Right cardiac atrium (tissue), 5 donors: ENCODE measurements around the gene MORN1. TPM values are rescaled to one million over a fixed set of nuclear protein-coding genes. Genes with fewer than 3 reads are reported as not detected.

ENCODE experiments used
- ATAC-seq, 2 donors: fragments of 200-7000 bp; cut with Tn5 transposase; one replicate each; pipeline versions ENCODE4 v1.8.0 to v1.9.1; 2020; ENCODE audit warnings: moderate library complexity in 2 of 2, mild to moderate bottlenecking in 1 of 2
- DNase-seq, 3 donors: peaks; one replicate each; pipeline ENCODE4 v3.0.0-alpha.2; 2020
- H3K27ac ChIP-seq: one replicate; pipeline ENCODE4 v1.5.1; 2013; ENCODE audit warnings: mild to moderate bottlenecking, low read length, control low read depth, moderate library complexity
- H3K27me3 ChIP-seq: one replicate; pipeline ENCODE4 v1.6.1; 2013; ENCODE audit not compliant: control insufficient read depth, insufficient read depth
- H3K4me1 ChIP-seq: one replicate; pipeline ENCODE4 v1.6.1; 2013; ENCODE audit warnings: low read length; ENCODE audit not compliant: control insufficient read depth, insufficient read depth
- H3K4me3 ChIP-seq: one replicate; pipeline ENCODE4 v1.5.1; 2013; ENCODE audit warnings: low read length, control low read depth
- H3K9me3 ChIP-seq: one replicate; pipeline ENCODE4 v1.6.1; 2013; ENCODE audit warnings: low read length; ENCODE audit not compliant: control insufficient read depth
- WGBS: extraction: QIAGEN DNeasy Blood & Tissue Kit; methylation state at CpG from one replicate; pipeline ENCODE4 v1.1.7; 2013; 5-methylcytosine and 5-hydroxymethylcytosine counted together
- intact Hi-C, 4 donors: fragments of 100-400 bp; cut with DNase I; formaldehyde crosslinking; loops; one replicate each; pipeline versions ENCODE4 v1.11.0 to v1.14.0; 2022 to 2023
- polyA plus RNA-seq: library from polyadenylated mRNA; stranded (reverse); fragments of 200-250 nt; gene quantifications from one replicate; pipeline ENCODE4 v1.2.3, GENCODE V29; 2013
- total RNA-seq, 4 donors: library from RNA; stranded (reverse); fragmentation: NEBNext Ultra II Directional; extraction: Animal tissue kit (Norgen Biotek cat#: 25700); gene quantifications; one replicate each; pipeline ENCODE4 v1.2.1, GENCODE V29; 2021
- donor health status: healthy with polysubstance abuse.
- donor health status: DM: no; HTN: yes; CAD: no.
- donor health status: DM: no; HTN: no; CAD: no.
- donor health status: DM: no; HTN: yes; CAD: no; lungs with severe emphysema.
- donor health status: DM: yes; HTN: yes; CAD: no.

Gene MORN1
- total and polyA plus RNA-seq, 5 donors = 3.2 to 5.1 (median 4.1) TPM

DNA sequence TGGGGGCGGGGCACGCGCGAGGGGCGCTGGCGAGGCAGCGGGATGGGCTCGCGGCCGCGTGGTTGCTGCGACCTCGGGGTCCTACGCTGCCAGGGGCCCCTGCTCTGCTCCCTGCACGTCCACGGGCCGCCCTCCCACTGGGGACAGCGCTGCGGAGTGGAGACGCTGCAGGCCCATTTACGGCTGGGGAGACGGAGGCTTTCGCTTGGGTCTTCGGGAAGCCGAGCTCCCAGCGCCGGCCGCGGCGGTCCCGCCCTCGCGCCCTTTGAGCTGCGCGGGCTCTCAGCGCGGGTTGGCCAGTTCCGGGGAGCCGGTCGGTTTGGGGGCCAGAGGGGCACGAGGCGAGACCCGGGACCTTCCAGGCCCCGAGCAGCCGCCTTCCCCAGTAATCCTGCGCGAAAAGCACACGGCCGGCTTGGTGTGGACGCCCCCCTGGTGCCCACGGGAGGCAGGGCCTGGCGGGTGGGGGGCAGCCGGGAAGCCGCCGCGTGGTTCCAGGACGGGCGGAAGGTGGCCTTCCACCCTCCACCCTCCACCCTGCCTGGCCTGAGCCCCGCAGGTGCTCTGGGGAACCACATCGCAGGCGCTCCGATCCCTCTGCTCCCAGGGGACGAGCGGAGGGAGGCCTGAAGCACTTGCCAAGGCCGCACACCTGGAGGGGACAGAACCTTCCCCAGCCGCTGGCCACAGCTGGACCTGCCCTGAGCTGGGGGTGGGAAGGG lies 21.6 kb upstream of the MORN1 start:
- Histone ChIP-seq H3K9me3 (no peaks in the 10 kb centered on the region), H3K4me1 (peaks cover 5% of the 10 kb centered on the region), H3K27ac (peak overlapping the region; percentile 49), H3K27me3 (no peaks in the 10 kb centered on the region), H3K4me3 (peak overlapping the region; percentile 75)
- ATAC-seq = peak; percentile 3 to 35
- peak in 1 of 3 donors; percentile 79 for DNase-seq
- WGBS = 2% methylated on average over 66 of the region's 66 CpGs
- intact Hi-C loops = loop anchor here in 1 of 4 donors (5.0 to 10.0 kb wide), 2 partner anchors 134 to 1012 kb away; no protein-coding TSS in a partner anchor

DNA sequence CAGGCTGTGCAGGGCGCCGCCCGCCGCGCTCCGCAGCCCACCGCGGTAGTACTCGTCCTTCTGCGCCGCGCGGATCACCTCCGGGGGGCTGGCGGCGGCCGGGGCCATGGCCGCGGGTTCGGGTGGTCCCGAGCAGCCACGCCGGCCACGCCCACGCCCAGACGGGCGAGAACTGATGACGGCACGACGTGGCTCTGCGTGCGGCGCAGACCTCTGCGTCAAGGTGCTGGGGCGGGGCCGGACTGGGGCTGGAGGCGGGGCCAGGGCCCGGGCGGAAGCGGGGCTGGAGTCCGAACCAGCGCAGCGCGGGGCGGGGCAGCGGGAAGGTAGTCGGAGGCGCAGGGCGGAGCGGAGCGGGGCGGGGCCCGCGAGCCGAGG lies 21.0 kb upstream of the MORN1 start, which contains the start of gene PEX10:
Gene PEX10 (minus strand): TSS at position 170 of the 378 bp plus-strand sequence. CDS start 62 bp downstream, at position 108.
- no peaks in the 10 kb centered on the region for H3K27me3 ChIP-seq
- peak within 1 kb of the TSS; percentile 49 for H3K27ac ChIP-seq
- peak within 1 kb of the TSS; percentile 75 for H3K4me3 ChIP-seq
- intact Hi-C loops = loop anchor here in 1 of 4 donors (5.0 to 10.0 kb wide), 2 partner anchors 135 to 1012 kb away; no protein-coding TSS in a partner anchor
- H3K4me1 ChIP-seq = peaks cover 5% of the 10 kb centered on the region
- ATAC-seq (peak; percentile 93 to 95), DNase-seq (peak; percentile 98 to 99 (median 99))
- under 1% methylated on average over 55 of the region's 55 CpGs for WGBS
- no peaks in the 10 kb centered on the region for H3K9me3 ChIP-seq

DNA sequence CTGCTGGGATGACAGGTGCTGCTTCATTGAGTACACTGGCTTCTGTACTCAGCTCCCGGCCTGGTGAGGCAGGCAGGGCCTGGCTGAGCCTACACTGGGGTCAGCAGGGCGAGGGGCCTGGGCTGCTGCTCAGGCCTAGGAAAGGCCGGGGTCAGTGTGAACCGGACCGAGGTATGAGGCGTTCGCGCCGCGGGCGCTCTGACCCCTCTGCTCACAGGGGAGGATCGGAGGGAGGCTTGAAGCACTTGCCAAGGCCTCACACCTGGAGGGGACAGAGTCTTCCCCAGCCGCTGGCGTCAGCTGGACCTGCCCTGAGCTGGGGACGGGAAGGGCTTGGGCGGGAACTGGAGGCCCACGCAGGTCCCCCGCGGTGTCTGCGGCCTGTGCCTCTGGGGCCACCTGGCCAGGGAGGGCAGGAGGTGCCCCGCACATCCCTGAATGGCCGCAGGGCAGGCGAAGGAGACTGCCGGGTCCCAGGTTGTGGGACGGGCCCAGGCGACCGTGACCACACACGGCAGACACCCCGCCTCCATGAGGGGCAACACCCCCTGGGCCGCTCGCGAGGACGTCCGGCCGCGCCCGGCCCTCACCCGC lies 20.5 kb upstream of the MORN1 start:
- Histone ChIP-seq H3K9me3 (no peaks in the 10 kb centered on the region), H3K27ac (peak overlapping the region; percentile 13), H3K27me3 (no peaks in the 10 kb centered on the region), H3K4me1 (peaks cover 5% of the 10 kb centered on the region), H3K4me3 (peak overlapping the region; percentile 75)
- WGBS = 5% methylated on average over 38 of the region's 38 CpGs
- intact Hi-C loops = loop anchor here in 1 of 4 donors (5.0 to 10.0 kb wide), 2 partner anchors 135 to 1013 kb away; no protein-coding TSS in a partner anchor
- DNase-seq (peak in 2 of 3 donors; percentile 46 to 68), ATAC-seq (peak; percentile 25 to 39)

DNA sequence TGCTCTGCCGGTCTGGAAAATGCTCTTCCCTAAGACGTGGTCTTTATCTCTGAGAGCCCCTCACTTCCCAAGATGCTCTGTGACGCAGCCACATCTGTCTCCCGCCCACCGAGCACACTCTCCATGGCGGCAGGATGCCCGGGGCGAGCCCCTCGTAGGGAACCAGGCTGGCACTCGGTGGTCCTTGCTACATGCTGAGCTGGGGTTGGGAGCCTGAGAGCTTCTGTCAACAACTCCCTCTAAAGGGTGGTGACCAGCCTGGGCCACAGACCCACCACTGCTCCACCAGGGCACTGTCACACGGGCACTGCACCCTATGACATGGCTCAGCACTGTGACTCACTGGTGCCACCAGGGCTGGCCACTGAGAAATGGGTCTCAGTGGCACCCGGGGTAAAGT lies 18.4 kb upstream of the MORN1 start:
- no peak for ATAC-seq
- 90% methylated on average over 12 of the region's 12 CpGs for WGBS
- Histone ChIP-seq H3K27me3 (no peaks in the 10 kb centered on the region), H3K4me3 (no peak overlapping the region), H3K27ac (no peak overlapping the region), H3K4me1 (peaks cover 5% of the 10 kb centered on the region), H3K9me3 (no peaks in the 10 kb centered on the region)
- DNase-seq = peak in 2 of 3 donors; percentile 56 to 59
- intact Hi-C loops = loop anchor here in 1 of 4 donors (5.0 to 10.0 kb wide), 2 partner anchors 138 to 1015 kb away; no protein-coding TSS in a partner anchor

DNA sequence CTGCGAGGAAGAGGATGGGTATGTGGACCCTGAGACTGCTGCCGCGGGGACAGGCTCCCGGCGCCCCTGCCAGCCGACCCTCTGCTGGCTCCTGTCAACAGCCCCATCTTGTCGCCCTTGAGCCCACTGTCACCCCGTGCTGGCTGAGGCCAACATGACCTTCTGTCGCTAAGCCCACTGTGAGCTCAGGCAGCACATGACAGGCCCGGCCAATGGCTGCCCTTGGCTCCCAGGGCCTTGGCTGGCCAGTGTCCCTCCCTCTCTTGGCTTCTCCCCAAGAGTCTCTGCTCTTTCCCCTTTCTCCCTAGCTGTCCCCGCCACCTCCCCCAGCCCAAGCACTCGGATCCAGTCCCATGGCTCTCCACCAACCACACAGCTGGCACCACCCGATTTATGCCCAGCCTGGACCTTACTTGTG lies 17.5 kb upstream of the MORN1 start:
- H3K27ac ChIP-seq = no peak overlapping the region
- no peak for ATAC-seq
- H3K9me3 ChIP-seq = no peaks in the 10 kb centered on the region
- peaks cover 3% of the 10 kb centered on the region for H3K4me1 ChIP-seq
- 61% methylated on average over 13 of the region's 13 CpGs for WGBS
- H3K4me3 ChIP-seq = no peak overlapping the region
- intact Hi-C loops = no loop called here
- no peaks in the 10 kb centered on the region for H3K27me3 ChIP-seq
- DNase-seq = peak in 1 of 3 donors; percentile 64

DNA sequence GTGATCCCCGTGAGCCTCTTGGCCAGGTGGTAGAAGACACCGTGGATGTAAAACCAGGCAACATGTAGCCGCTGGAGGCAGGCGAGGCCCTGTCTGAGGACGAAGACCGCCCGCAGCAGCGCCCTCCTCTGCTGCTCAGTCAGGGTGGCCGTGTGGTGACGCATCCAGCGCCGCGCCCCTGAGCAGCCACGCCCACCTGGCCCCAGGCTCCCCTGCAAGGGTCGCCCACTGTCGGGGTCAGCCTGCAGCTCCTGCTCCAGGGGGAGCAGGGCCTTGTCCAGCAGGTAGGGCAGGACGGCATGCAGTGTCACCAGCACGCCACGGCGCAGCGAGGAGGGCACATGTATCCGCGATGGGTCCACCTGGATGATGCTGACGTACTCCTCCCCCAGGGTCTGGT lies 17.1 kb upstream of the MORN1 start:
- no peak for ATAC-seq
- Histone ChIP-seq H3K4me3 (no peak overlapping the region), H3K9me3 (no peaks in the 10 kb centered on the region), H3K27me3 (no peaks in the 10 kb centered on the region), H3K27ac (no peak overlapping the region), H3K4me1 (peaks cover 3% of the 10 kb centered on the region)
- intact Hi-C loops = no loop called here
- 89% methylated on average over 24 of the region's 24 CpGs for WGBS
- peak in 2 of 3 donors; percentile 59 to 61 for DNase-seq

DNA sequence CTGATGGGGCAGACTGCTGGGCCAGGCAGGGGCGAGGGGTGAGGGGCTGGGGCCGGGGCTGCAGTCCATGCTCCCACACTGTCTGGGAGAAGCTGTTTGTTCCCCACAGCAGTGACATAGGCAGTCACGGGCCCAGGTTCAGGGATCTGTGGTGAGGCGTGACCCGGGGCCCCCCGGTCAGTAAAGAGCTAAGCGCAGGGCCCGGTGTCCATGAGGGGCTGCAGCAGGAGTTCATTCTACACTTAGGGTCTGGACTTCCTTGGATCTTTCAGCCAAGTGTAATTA lies 16.6 kb upstream of the MORN1 start:
- H3K27me3 ChIP-seq = no peaks in the 10 kb centered on the region

DNA sequence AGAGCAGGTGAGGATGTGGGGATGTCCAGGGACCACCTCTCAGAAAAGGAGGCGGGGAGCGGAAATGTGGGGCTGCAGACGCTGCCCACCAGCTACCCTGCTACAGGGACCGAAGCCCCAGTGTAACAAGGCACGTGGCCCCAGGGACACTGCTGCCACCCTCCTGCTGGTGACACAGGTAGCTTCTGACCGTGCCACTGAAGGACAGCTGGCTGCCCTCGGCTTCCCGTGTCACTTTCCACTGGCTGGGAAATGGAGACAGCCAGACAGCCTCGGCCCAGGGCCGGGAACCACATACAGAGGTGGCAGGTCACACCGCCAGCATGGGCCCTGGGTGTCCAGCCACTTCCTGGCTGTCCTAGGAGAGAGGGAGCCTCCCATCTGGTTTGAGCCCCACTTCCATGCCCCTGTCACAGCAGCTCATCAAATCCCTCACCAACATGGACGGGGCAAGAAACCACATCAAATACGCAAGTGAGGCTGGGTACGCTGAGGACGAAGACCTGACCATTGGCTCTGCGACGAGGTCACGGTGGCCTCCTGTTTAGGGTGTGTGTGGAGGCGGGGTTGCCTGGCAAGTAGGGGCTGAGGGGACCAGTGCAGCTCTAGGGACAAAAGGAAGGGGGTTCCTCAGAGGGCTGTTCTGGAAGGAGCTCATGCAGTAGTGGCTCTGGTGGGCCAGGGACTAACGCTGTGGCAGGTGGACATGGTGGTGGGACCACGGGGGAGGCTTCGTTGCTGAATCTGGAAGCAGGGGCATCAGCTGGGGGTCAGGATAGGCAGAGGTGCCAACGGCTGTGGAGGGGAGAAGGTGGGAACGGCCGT lies 16.0 kb upstream of the MORN1 start:
- no peak overlapping the region for H3K27ac ChIP-seq
- WGBS = 83% methylated on average over 25 of the region's 25 CpGs
- H3K9me3 ChIP-seq = no peaks in the 10 kb centered on the region
- ATAC-seq (no peak), DNase-seq (peak in 2 of 3 donors; percentile 38 to 41)
- peaks cover 3% of the 10 kb centered on the region for H3K4me1 ChIP-seq
- H3K4me3 ChIP-seq = no peak overlapping the region
- intact Hi-C loops = no loop called here
- no peaks in the 10 kb centered on the region for H3K27me3 ChIP-seq

More for the DNA sequence above, 16.6 kb upstream of the MORN1 start:
- no peaks in the 10 kb centered on the region for H3K9me3 ChIP-seq
- 93% methylated on average over 8 of the region's 8 CpGs for WGBS
- intact Hi-C loops = no loop called here
- peaks cover 3% of the 10 kb centered on the region for H3K4me1 ChIP-seq
- peak in 1 of 3 donors; percentile 26 for DNase-seq
- no peak overlapping the region for H3K4me3 ChIP-seq
- no peak overlapping the region for H3K27ac ChIP-seq
- ATAC-seq = no peak

DNA sequence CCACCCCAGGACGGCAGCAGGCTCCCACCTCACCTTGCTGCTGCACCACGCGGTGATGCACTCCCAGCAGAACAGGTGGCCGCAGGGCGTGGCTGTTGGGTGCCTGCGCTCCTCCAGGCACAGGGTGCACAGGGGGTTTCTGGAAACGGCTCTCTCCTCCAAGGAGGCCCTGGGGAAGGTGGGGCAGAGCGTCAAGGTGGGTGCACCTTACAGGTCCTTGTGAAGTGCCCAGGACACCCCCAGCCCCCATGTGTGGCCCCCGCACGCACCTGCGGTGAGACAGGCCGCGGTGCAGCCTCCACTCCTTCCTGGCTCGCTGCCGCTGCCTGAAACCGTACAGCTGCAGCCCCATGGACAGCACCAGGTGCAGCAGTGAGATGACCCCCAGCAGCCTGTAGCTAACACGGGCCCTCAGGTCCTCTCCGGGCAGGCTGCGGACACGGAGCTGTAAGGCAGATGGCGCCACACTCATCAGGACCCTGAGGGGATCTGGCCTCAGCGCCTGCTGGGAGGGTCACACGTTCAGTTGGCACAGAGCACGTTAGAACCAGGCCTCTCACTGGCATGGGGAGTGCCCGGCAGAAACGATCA lies 15.2 kb upstream of the MORN1 start:
- intact Hi-C loops = no loop called here
- H3K4me1 ChIP-seq = no peaks in the 10 kb centered on the region

DNA sequence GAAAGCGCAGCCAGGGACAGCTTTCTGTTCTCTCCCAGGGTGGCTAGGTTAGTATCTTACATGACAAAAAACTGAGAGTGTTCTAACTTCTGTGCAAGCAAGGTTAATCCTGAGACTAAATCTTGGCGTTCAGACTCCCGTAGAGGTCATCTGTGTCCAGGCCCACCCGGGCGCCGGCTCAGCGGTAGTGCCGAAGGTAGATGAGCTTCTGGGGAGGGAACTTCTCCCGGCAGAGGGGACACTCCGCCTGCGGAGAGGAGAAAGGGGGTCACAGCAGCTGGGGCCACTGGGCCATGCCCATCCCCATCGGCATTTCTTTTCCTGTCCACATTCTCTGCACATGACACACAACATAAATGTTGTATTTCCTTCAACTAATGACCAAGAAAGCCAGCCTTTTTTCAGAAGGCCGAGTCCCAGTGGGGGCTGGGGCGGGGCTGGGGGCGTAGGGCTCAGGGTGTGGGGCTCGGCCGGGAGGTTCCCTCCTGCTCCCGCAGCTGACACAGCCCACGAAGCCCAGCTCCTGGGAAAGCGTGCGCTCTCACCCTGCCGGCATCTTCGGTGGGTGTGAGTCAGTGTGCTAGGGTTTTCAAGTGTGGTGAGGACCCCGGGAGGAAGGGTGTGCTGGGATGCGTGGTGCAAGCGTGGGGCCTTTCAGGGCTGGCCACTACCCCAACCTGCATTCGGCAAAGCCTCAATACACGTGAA lies 14.4 kb upstream of the MORN1 start:
- 79% methylated on average over 28 of the region's 28 CpGs for WGBS
- DNase-seq (peak in 2 of 3 donors; percentile 50 to 52), ATAC-seq (peak in 1 of 2 donors; percentile 2)
- Histone ChIP-seq H3K4me1 (no peaks in the 10 kb centered on the region), H3K9me3 (no peaks in the 10 kb centered on the region), H3K27me3 (no peaks in the 10 kb centered on the region), H3K27ac (no peak overlapping the region), H3K4me3 (no peak overlapping the region)
- intact Hi-C loops = no loop called here

More for the DNA sequence above, 15.2 kb upstream of the MORN1 start:
- no peak overlapping the region for H3K27ac ChIP-seq
- no peak overlapping the region for H3K4me3 ChIP-seq
- WGBS = 76% methylated on average over 26 of the region's 26 CpGs
- DNase-seq (peak in 2 of 3 donors; percentile 55 to 70), ATAC-seq (no peak)
- no peaks in the 10 kb centered on the region for H3K9me3 ChIP-seq
- H3K27me3 ChIP-seq = no peaks in the 10 kb centered on the region
